ENCODE data around the gene GPR107. TPM values are rescaled to one million over a fixed set of nuclear protein-coding genes. Genes with fewer than 3 reads are reported as not detected.
"Not testable (repeated sequence)": the region's sequence is repeated elsewhere in the genome, so short reads cannot be mapped to it uniquely, and the experiment has no call there.

The GPR107 gene
- total RNA-seq, 4 donors from 2014 or later = 19.3 to 36.1 (median 28.9) TPM

DNA sequence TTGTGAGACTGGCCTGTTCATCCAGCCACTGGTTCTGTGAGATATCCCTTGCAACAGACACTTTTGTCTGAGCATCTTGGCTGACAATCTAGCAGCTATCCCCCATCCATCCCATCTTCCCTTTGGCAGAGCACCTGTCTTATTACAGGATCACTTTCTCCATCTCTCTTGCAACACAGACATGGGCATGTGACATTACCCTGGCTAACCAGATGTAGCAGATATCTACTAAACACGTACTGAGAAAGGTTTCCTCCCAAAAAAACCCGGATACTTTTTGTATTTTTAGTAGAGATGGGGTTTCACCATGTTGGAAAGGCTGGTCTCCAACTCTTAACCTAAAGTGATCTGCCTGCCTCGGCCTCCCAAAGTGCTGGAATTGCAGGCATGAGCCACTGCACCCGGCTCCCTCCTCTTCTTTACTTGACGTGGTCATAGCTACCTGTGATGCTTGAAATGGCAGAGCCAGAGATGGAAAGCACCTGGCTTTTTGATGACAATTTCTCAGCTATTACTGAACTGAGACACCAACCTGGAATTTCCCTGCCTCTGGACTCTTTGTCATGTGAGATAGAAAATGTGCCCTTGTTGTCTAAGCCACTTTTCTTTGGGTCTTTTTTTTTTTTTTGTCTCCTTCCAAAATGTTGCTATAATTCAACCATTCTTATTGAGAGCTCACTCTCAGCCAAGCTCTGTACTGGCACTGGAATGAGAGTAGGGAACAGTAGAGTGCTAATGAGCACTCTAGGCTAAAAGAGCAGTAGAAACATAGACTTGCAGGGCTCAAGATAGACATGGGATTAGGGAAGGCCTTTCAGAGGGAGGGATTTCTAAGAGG lies 43.3 kb upstream of the GPR107 start:
- WGBS, 2 donors = 87 to 91% methylated on average over 5 of the region's 5 CpGs
- DNase-seq (ENCODE audit: low spot score in 2 of 2) = no peak
- Histone ChIP-seq H3K9me3 (peaks cover 0 to 7% (median 0%) of the 10 kb centered on the region in 4 donors), H3K27me3 (no peaks in the 10 kb centered on the region), H3K4me1 (peaks cover 0 to 33% (median 0%) of the 10 kb centered on the region in 4 donors), H3K27ac (peak overlapping the region in 1 of 4 donors; percentile 22), H3K36me3 (peaks cover 0 to 7% (median 0%) of the 10 kb centered on the region in 3 donors), H3K4me3 (no peak overlapping the region)
- TF ChIP-seq, protein P1, sequence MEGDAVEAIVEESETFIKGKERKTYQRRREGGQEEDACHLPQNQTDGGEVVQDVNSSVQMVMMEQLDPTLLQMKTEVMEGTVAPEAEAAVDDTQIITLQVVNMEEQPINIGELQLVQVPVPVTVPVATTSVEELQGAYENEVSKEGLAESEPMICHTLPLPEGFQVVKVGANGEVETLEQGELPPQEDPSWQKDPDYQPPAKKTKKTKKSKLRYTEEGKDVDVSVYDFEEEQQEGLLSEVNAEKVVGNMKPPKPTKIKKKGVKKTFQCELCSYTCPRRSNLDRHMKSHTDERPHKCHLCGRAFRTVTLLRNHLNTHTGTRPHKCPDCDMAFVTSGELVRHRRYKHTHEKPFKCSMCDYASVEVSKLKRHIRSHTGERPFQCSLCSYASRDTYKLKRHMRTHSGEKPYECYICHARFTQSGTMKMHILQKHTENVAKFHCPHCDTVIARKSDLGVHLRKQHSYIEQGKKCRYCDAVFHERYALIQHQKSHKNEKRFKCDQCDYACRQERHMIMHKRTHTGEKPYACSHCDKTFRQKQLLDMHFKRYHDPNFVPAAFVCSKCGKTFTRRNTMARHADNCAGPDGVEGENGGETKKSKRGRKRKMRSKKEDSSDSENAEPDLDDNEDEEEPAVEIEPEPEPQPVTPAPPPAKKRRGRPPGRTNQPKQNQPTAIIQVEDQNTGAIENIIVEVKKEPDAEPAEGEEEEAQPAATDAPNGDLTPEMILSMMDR (IDR thresholded peaks at IDR 0.05) = no peak
- TF ChIP-seq POLR2A (IDR thresholded peaks at IDR 0.05) = no peak
- TF ChIP-seq EP300 (IDR thresholded peaks at IDR 0.05) = no peak

DNA sequence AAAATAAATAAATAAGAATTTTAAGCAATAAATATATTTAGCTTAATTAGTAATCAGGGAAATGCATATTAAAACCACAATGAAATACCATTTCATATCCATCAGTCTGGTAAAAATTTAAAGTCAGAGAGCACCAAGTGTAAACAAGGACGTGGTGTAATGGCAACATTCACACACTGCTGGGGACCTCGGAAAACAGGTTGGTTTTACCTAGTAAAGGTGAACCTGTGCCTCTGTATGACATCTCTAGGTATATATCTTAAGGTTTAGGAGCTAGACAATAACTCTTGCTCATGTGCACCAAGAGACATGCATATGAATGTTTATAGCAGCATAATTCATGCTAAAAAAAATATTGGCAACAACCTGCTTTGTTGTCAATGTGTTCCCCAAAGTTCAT lies 40.4 kb upstream of the GPR107 start:
- peaks cover 0 to 11% (median 0%) of the 10 kb centered on the region in 4 donors for H3K9me3 ChIP-seq
- peaks cover 0 to 13% (median 0%) of the 10 kb centered on the region in 3 donors for H3K36me3 ChIP-seq
- H3K27ac ChIP-seq = no peak overlapping the region
- peaks cover 0 to 27% (median 0%) of the 10 kb centered on the region in 4 donors for H3K4me1 ChIP-seq
- WGBS, 2 donors = 76 to 87% methylated on average over 2 of the region's 2 CpGs
- TF ChIP-seq, protein P1 (IDR thresholded peaks at IDR 0.05) = no peak
- no peaks in the 10 kb centered on the region for H3K27me3 ChIP-seq
- no peak for DNase-seq (ENCODE audit: low spot score in 2 of 2)
- H3K4me3 ChIP-seq = no peak overlapping the region

DNA sequence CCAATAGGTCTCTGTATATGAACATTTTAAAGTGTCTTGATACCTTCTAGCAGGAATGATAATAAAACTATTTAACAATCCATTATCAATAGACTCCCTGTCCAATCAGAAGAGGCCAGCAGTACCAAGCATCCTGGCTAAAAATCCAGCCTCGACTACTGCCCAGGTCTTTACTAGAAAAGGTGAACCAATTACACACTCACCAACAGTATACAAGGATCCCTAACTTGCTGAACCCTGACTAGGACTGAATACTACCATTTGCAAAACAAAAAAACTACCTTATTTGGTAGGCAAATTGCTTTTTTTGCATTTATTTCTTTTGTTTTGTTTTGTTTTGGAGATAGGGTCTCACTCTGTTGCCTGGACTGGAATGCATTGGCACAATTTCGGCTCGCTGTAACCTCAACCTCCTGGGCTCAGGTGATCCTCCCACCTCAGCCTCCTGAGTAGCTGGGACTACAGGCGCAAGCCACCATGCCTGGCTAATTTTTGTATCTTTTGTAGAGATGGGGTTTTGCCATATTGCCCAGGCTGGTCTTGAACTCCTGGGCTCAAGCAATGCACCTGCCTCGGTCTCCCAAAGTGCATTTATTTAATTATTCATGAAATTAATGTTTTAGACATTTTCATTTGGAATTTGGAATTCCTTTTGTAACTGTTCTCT lies 38.2 kb upstream of the GPR107 start:
- H3K27ac ChIP-seq = no peak overlapping the region
- H3K4me1 ChIP-seq = peaks cover 0 to 21% (median 0%) of the 10 kb centered on the region in 4 donors
- 96 to 98% methylated on average over 5 of the region's 5 CpGs for WGBS, 2 donors

DNA sequence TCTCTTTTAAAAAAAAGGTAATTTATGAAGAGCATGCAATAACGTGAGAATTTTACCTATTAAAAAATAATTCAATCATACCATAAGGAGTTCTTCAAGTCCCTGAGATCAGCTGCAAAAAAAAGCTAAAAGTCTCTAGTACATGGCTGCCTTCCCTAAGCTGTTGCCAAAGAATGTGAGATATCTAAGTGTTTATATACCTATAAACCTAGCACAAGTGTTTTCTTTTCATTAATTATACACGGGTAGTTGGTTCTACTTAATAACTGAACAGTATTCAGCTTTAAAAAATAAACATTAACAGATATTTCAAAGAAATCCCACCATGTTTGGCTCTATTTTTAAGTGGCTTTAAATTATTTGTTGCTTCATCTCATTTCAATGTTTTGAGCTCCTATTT lies 36.6 kb upstream of the GPR107 start:
- H3K9me3 ChIP-seq = peaks cover 0 to 4% (median 0%) of the 10 kb centered on the region in 4 donors
- TF ChIP-seq POLR2A (IDR thresholded peaks at IDR 0.05) = no peak
- TF ChIP-seq, protein P1 (IDR thresholded peaks at IDR 0.05) = no peak
- TF ChIP-seq EP300 (IDR thresholded peaks at IDR 0.05) = no peak
- H3K27ac ChIP-seq = no peak overlapping the region
- no peak for DNase-seq (ENCODE audit: low spot score in 2 of 2)
- H3K36me3 ChIP-seq = peaks cover 0 to 13% (median 0%) of the 10 kb centered on the region in 3 donors
- no peak overlapping the region for H3K4me3 ChIP-seq
- 61 to 64% methylated on average over 2 of the region's 2 CpGs for WGBS, 2 donors
- no peaks in the 10 kb centered on the region for H3K27me3 ChIP-seq
- peaks cover 0 to 28% (median 0%) of the 10 kb centered on the region in 4 donors for H3K4me1 ChIP-seq

More for the DNA sequence above, 38.2 kb upstream of the GPR107 start:
- H3K4me3 ChIP-seq = no peak overlapping the region
- no peak for TF ChIP-seq EP300 (IDR thresholded peaks at IDR 0.05)
- TF ChIP-seq, protein P1 (IDR thresholded peaks at IDR 0.05) = no peak
- no peak for TF ChIP-seq POLR2A (IDR thresholded peaks at IDR 0.05)
- DNase-seq (ENCODE audit: low spot score in 2 of 2) = no peak
- no peaks in the 10 kb centered on the region for H3K27me3 ChIP-seq
- H3K36me3 ChIP-seq = peaks cover 0 to 13% (median 0%) of the 10 kb centered on the region in 3 donors
- H3K9me3 ChIP-seq = peaks cover 0 to 11% (median 0%) of the 10 kb centered on the region in 4 donors

DNA sequence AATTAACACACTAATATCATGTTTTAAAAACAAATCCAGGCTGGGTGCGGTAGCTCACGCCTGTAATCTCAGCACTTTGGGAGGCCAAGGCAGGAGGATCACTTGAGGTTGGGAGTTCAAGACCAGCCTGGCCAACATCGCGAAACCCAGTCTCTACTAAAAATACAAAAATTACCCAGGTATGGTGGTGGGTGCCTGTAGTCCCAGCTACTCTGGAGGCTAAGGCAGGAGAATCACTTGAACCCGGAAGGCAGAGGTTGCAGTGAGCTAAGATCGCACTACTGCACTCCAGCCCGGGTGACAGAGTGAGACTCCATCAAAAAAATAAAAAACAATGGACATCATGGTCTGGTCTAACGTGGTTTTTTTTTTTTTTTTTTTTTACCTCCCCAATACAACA lies 36.2 kb upstream of the GPR107 start:
- peaks cover 0 to 13% (median 0%) of the 10 kb centered on the region in 3 donors for H3K36me3 ChIP-seq
- not testable (repeated sequence) for H3K9me3 ChIP-seq; H3K27ac ChIP-seq; H3K27me3 ChIP-seq; DNase-seq (ENCODE audit: low spot score in 2 of 2); H3K4me3 ChIP-seq
- 91% methylated on average over 8 of the region's 8 CpGs for WGBS, 2 donors
- peaks cover 0 to 28% (median 0%) of the 10 kb centered on the region in 4 donors for H3K4me1 ChIP-seq
